Glutamatergic neuron (in vitro differentiated cells): ENCODE data around the gene RACK1. TPM values are rescaled to one million over a fixed set of nuclear protein-coding genes. Genes with fewer than 3 reads are reported as not detected.

ENCODE experiments used
- DNase-seq: peaks from one replicate; pipeline ENCODE4 v3.0.0; 2022
- H3K27ac Mint-ChIP-seq: one replicate; pipeline ENCODE4 v1.8.0; 2020; ENCODE audit warnings: mild to moderate bottlenecking, mixed read lengths, inconsistent platforms; ENCODE audit not compliant: unreplicated experiment
- H3K27me3 Mint-ChIP-seq: one replicate; pipeline ENCODE4 v1.8.0; 2020; ENCODE audit warnings: mild to moderate bottlenecking, moderate library complexity, mixed read lengths, inconsistent platforms; ENCODE audit not compliant: unreplicated experiment
- H3K36me3 Mint-ChIP-seq: one replicate; pipeline ENCODE4 v1.8.0; 2020; ENCODE audit warnings: mild to moderate bottlenecking, mixed read lengths, inconsistent platforms; ENCODE audit not compliant: unreplicated experiment
- H3K4me1 Mint-ChIP-seq: one replicate; pipeline ENCODE4 v1.8.0; 2020; ENCODE audit warnings: mild to moderate bottlenecking, low read depth, mixed read lengths, inconsistent platforms; ENCODE audit not compliant: unreplicated experiment
- H3K4me3 Mint-ChIP-seq: one replicate; pipeline ENCODE4 v1.8.0; 2020; ENCODE audit warnings: mild to moderate bottlenecking, mixed read lengths, inconsistent platforms; ENCODE audit not compliant: unreplicated experiment
- H3K9me3 Mint-ChIP-seq: one replicate; pipeline ENCODE4 v1.8.0; 2020; ENCODE audit warnings: mild to moderate bottlenecking, moderate library complexity, mixed read lengths, inconsistent platforms; ENCODE audit not compliant: unreplicated experiment
- CTCF ChIP-seq: fragments of 200-600 bp; sonication (generic); IDR thresholded peaks from one replicate; pipeline ENCODE4 v1.5.0; 2021; ENCODE audit not compliant: partially characterized antibody, unreplicated experiment
- total RNA-seq: library from RNA; stranded (reverse); fragmentation: NEBNext Ultra II Directional; extraction: Animal tissue kit (Norgen Biotek cat#: 25700); gene quantifications from one replicate; pipeline ENCODE4 v1.2.1, GENCODE V29; 2021; ENCODE audit not compliant: unreplicated experiment

The RACK1 gene
- total RNA-seq, 1 donor from 2014 or later = 1,397 TPM

- TF ChIP-seq CTCF = no peak
- H3K27me3 Mint-ChIP-seq = peaks cover 30% of the 10 kb centered on the region
- H3K4me3 Mint-ChIP-seq = no peak overlapping the region
- H3K4me1 Mint-ChIP-seq = peaks cover 3% of the 10 kb centered on the region
- DNase-seq = no peak
- no peak overlapping the region for H3K27ac Mint-ChIP-seq
- peaks cover 26% of the 10 kb centered on the region for H3K9me3 Mint-ChIP-seq
- peaks cover 4% of the 10 kb centered on the region for H3K36me3 Mint-ChIP-seq
Measured at GRCh38 chr5:181193656-181194055, 50.0 kb downstream of the RACK1 start.

GRCh38 chr5:181192337-181193046, 51.2 kb downstream of the RACK1 start:
- H3K4me1 Mint-ChIP-seq = peaks cover 6% of the 10 kb centered on the region
- TF ChIP-seq CTCF = no peak
- peaks cover 39% of the 10 kb centered on the region for H3K27me3 Mint-ChIP-seq

GRCh38 chr5:181191526-181192336, 52.0 kb downstream of the RACK1 start:
- Mint-ChIP-seq H3K36me3 (peaks cover 8% of the 10 kb centered on the region), H3K27ac (peak overlapping the region; percentile 76), H3K9me3 (peaks cover 44% of the 10 kb centered on the region), H3K4me3 (peak overlapping the region; percentile 96), H3K4me1 (peaks cover 6% of the 10 kb centered on the region), H3K27me3 (peaks cover 45% of the 10 kb centered on the region)
- peak; percentile 93 for DNase-seq
- TF ChIP-seq CTCF = no peak

More at GRCh38 chr5:181192337-181193046, 51.2 kb downstream of the RACK1 start:
- peaks cover 38% of the 10 kb centered on the region for H3K9me3 Mint-ChIP-seq
- peak overlapping the region; percentile 76 for H3K27ac Mint-ChIP-seq
- no peak for DNase-seq
- peak overlapping the region; percentile 89 for H3K4me3 Mint-ChIP-seq
- H3K36me3 Mint-ChIP-seq = peaks cover 8% of the 10 kb centered on the region

DNA sequence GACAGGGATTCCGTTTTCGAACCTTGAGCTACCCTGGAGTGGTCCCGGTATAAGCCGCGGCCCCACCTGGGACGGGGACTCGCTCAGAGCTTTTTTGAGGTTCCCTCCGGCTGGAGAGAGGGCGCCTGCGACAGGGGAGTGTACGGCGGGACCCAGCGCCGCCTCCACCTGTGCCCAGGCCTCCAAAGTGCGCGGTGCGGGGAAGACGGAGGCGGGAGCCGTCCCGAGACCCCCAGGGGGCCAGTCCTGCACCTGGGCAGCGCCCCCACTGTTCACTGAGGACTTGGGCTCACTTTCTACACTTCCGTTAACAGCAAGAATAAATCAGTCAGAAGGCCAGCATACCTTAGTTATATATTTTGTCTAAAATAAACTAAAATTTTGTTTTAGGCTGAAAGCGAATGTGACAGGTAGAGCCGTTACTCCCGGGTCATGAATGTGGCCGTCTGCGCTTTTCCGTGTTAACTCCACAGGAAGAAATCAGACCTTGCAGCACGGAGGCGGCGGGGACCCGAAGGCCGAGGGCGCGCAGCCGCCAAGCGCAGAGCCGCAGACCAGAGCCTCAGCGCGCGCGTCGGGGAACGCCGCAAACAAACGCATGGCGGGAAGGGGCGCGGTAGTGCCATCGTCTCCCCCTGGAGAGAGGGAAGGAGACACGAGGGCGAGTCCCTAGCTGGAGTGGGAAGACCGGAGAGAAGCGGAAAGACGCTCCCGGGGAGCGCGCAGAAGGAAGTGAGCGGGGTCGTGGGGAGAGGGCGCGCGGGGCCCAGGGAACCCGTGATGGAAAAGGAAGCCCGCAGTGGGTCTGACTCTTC, 52.8 kb downstream of the RACK1 start:
- H3K4me1 Mint-ChIP-seq = peaks cover 6% of the 10 kb centered on the region
- TF ChIP-seq CTCF = no peak
- H3K9me3 Mint-ChIP-seq = peaks cover 44% of the 10 kb centered on the region
- H3K27ac Mint-ChIP-seq = peak overlapping the region; percentile 54
- peaks cover 45% of the 10 kb centered on the region for H3K27me3 Mint-ChIP-seq
- peak overlapping the region; percentile 96 for H3K4me3 Mint-ChIP-seq
- peaks cover 8% of the 10 kb centered on the region for H3K36me3 Mint-ChIP-seq
- DNase-seq = peak; percentile 69
